Neural crest cell (in vitro differentiated cells): ENCODE measurements around the gene NDUFA8. TPM values are rescaled to one million over a fixed set of nuclear protein-coding genes. Genes with fewer than 3 reads are reported as not detected.

Experiments used
- DNase-seq: peaks from one replicate; pipeline ENCODE4 v3.0.0; 2021; ENCODE audit warnings: low read depth, mixed read lengths, low spot score
- H3K27ac Mint-ChIP-seq: one replicate; pipeline ENCODE4 v1.8.0; 2021; ENCODE audit warnings: mild to moderate bottlenecking, mixed read lengths; ENCODE audit not compliant: unreplicated experiment
- H3K27me3 Mint-ChIP-seq: 2 replicates; pipeline ENCODE4 v1.8.0; 2021; ENCODE audit warnings: low read depth, mild to moderate bottlenecking, mixed read lengths
- H3K36me3 Mint-ChIP-seq: 2 replicates; pipeline ENCODE4 v1.8.0; 2021; ENCODE audit warnings: low read depth, mild to moderate bottlenecking, mixed read lengths
- H3K4me1 Mint-ChIP-seq: 2 replicates; pipeline ENCODE4 v1.8.0; 2021; ENCODE audit warnings: mixed read lengths
- H3K4me3 Mint-ChIP-seq: one replicate; pipeline ENCODE4 v1.8.0; 2021; ENCODE audit warnings: mild to moderate bottlenecking, mixed read lengths
- H3K9me3 Mint-ChIP-seq: 2 replicates; pipeline ENCODE4 v1.8.0; 2021; ENCODE audit warnings: mixed read lengths
- CTCF ChIP-seq: fragments of 200-600 bp; sonication (generic); conservative IDR thresholded peaks from 2 replicates; pipeline ENCODE4 v1.5.0; 2021; ENCODE audit warnings: antibody characterized with exemption, mild to moderate bottlenecking
- total RNA-seq: library from RNA; stranded (reverse); gene quantifications from 2 replicates; pipeline ENCODE4 v1.2.1, GENCODE V29; 2021

NDUFA8 gene
- total RNA-seq, 1 donor from 2014 or later: 51.4 TPM

- Mint-ChIP-seq H3K4me3 (no peak overlapping the region), H3K27me3 (peaks cover 46% of the 10 kb centered on the region), H3K4me1 (peaks cover 11% of the 10 kb centered on the region), H3K36me3 (no peaks in the 10 kb centered on the region), H3K9me3 (no peaks in the 10 kb centered on the region), H3K27ac (no peak overlapping the region)
- DNase-seq: no peak
- TF ChIP-seq CTCF: no peak
Measured at GRCh38 chr9:122204055-122204454, 44.5 kb upstream of the NDUFA8 start.

GRCh38 chr9:122202111-122202510 is 42.5 kb upstream of the NDUFA8 start:
- H3K4me1 Mint-ChIP-seq: peaks cover 11% of the 10 kb centered on the region
- no peaks in the 10 kb centered on the region for H3K9me3 Mint-ChIP-seq
- H3K36me3 Mint-ChIP-seq: no peaks in the 10 kb centered on the region
- no peak overlapping the region for H3K4me3 Mint-ChIP-seq
- no peak for TF ChIP-seq CTCF
- peaks cover 41% of the 10 kb centered on the region for H3K27me3 Mint-ChIP-seq
- no peak overlapping the region for H3K27ac Mint-ChIP-seq
- DNase-seq: no peak

- H3K9me3 Mint-ChIP-seq: no peaks in the 10 kb centered on the region
- no peak overlapping the region for H3K4me3 Mint-ChIP-seq
- peaks cover 7% of the 10 kb centered on the region for H3K4me1 Mint-ChIP-seq
- no peaks in the 10 kb centered on the region for H3K36me3 Mint-ChIP-seq
- TF ChIP-seq CTCF: no peak
- H3K27ac Mint-ChIP-seq: no peak overlapping the region
- H3K27me3 Mint-ChIP-seq: peaks cover 41% of the 10 kb centered on the region
- DNase-seq: no peak
Measured at GRCh38 chr9:122201641-122202040, 42.1 kb upstream of the NDUFA8 start.

GRCh38 chr9:122200960-122201595 is 41.5 kb upstream of the NDUFA8 start:
- DNase-seq: no peak
- Mint-ChIP-seq H3K9me3 (no peaks in the 10 kb centered on the region), H3K27me3 (peaks cover 40% of the 10 kb centered on the region), H3K27ac (no peak overlapping the region), H3K36me3 (no peaks in the 10 kb centered on the region), H3K4me1 (peaks cover 7% of the 10 kb centered on the region), H3K4me3 (no peak overlapping the region)
- no peak for TF ChIP-seq CTCF

- H3K36me3 Mint-ChIP-seq: no peaks in the 10 kb centered on the region
- H3K9me3 Mint-ChIP-seq: no peaks in the 10 kb centered on the region
- no peak for DNase-seq
- no peak overlapping the region for H3K27ac Mint-ChIP-seq
- no peak overlapping the region for H3K4me3 Mint-ChIP-seq
- TF ChIP-seq CTCF: no peak
- H3K27me3 Mint-ChIP-seq: peaks cover 39% of the 10 kb centered on the region
- H3K4me1 Mint-ChIP-seq: no peaks in the 10 kb centered on the region
Measured at GRCh38 chr9:122197882-122198281, 38.3 kb upstream of the NDUFA8 start.
